Skeletal muscle cell (primary cell): ENCODE data around the gene COBLL1.

ENCODE experiments used
- DNase-seq: peaks from one replicate; pipeline ENCODE4 v3.0.0-alpha.2; 2010; ENCODE audit warnings: low read depth
- H3K4me3 ChIP-seq: 2 replicates; pipeline ENCODE4 v1.5.1; 2011; ENCODE audit warnings: low read depth, mild to moderate bottlenecking, control low read depth, low read length, moderate library complexity

Gene COBLL1

DNA sequence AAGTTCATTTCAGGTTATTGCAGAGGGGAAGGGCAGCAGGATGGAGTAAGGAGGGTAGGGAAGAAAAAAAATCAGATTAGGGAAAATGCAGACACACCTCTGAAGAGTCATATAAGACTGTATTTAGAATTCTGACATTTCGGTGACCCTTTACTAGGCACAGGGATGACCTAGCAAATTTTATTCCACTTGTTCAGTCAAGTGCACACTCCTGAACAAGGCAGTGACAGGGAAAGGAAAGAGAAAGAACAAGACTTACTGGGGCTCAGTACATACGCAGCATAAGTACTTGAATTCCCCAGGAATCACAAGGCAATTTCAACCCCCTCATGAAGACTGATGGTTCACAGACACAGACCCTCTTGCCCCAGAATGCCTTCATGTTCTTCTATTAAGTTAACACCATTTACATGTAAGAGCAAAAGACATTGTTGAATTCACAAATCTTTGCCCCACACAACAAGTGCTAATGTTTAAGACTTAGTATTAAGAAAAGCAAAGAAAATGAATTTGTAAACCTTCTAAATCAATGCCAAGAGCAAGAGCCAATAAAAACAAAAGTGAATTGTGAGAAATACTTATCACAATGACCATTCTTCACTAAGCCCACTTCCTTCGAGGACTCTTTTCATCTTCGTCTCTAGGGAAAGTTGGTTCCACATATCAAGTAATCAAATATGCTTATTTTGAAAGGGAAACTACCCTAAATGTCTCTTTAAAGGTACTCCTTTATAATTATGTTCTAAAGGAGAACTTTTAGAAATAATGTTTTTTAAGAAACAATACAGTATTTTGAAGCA, 47.0 kb downstream of the COBLL1 start:
- DNase-seq, result no peak
- H3K4me3 ChIP-seq, result no peak overlapping the region

- no peak for DNase-seq
- no peak overlapping the region for H3K4me3 ChIP-seq
Observed at GRCh38 chr2:164794016-164794415, 47.6 kb downstream of the COBLL1 start.

DNA sequence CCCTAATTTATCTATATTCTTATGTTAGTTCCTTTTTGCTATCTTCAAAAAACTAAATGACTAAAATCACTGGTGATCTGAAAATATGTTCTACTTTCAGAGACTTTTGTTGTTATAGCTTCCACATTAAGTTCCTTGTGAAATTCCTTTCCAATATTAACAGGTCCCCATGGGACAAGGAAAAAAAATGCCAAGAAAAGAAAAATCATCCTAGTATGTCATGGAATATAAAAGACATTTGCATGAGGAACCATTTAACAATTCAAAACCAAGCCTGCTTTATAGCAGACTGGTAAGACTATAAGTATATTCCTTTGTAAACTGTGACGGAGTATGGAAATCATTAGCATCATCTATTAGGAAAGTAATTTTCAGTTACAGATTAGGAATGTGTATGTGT, 48.1 kb downstream of the COBLL1 start:
- no peak overlapping the region for H3K4me3 ChIP-seq
- DNase-seq, result no peak

- no peak for DNase-seq
- H3K4me3 ChIP-seq, result no peak overlapping the region
Observed at GRCh38 chr2:164792316-164793170, 49.1 kb downstream of the COBLL1 start.

DNA sequence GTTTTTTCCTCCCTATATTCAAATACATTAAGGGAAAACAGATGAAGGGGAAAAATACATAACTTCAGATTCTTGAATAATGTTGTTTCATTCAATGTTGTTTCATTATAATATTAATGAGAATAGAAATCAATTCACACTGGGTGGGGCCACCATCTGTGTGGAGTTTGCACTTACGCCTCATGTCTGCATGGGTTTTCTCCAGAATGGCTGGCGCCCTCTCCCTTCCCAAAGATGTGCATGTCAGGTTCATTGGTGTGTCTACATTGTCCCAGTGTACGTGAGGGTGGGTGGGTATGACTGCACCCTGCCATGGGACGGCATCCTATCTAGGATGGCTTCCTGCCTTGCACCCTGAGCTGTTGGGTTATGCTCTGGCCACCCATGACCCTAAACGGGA, 51.7 kb downstream of the COBLL1 start:
- DNase-seq, result no peak
- H3K4me3 ChIP-seq, result no peak overlapping the region

- no peak for DNase-seq
Observed at GRCh38 chr2:164786787-164787186, 54.8 kb downstream of the COBLL1 start.

DNA sequence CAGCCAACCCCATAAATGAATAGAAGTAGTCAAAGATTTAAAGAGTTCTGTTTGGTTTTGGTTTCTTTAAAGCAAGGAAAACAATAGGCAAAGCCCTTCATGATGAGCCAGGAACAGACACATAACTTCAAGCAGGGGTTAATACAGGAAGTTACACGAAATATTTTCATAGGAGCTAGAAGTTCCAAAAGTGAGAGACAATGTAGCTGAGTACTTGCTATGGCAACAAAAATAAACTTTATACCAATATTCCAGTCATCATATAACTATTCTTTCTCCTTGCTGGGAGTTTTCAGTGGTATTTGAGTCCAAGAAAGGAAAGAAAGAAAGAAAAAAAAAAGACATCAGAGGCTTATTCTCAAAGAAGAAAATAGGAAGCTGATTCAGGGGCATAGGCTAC, 56.2 kb downstream of the COBLL1 start:
- DNase-seq, result no peak

More at GRCh38 chr2:164786787-164787186, 54.8 kb downstream of the COBLL1 start:
- H3K4me3 ChIP-seq, result no peak overlapping the region

DNA sequence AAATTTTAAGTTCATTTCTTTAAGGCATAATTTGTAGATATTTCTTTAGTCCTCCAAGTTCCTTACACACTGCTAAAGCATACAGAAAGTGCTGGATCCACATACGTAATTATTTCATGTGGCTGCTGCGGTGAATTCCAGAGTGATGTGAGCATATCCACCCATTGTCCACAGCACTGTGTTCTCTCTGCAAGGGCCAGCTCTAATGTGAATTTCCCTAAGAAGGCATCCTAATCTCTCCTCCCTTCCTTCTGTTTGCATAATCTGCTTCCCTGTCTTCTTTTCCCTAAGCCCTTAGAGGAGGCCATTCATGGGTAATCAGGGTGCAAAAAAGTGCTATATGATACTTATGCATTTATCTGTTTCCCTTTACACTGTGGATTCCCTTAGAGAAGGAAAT, 57.2 kb downstream of the COBLL1 start:
- no peak for DNase-seq
- H3K4me3 ChIP-seq, result no peak overlapping the region

More for the DNA sequence above, 56.2 kb downstream of the COBLL1 start:
- no peak overlapping the region for H3K4me3 ChIP-seq

GRCh38 chr2:164782323-164782722, 59.3 kb downstream of the COBLL1 start:
- peak; percentile 74 for DNase-seq
- H3K4me3 ChIP-seq, result no peak overlapping the region

DNA sequence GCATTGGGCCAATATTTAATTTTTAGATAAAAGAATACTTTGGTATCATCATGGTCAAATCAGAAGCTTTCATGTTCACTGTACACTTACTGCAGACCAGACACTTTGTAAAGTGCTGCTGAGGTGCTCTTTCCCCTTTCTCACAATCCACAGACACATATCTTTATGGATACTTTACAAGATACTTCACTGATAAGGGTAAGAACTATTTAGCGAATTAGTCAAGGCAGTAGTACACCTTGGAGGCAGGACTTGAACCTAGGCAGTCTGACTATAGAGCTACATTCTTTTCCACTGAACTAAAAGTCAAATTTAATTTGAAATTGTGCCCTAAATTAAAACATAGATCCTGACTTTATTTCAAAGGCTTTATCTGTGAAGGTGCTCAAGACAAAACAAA, 60.2 kb downstream of the COBLL1 start:
- H3K4me3 ChIP-seq, result no peak overlapping the region
- no peak for DNase-seq

DNA sequence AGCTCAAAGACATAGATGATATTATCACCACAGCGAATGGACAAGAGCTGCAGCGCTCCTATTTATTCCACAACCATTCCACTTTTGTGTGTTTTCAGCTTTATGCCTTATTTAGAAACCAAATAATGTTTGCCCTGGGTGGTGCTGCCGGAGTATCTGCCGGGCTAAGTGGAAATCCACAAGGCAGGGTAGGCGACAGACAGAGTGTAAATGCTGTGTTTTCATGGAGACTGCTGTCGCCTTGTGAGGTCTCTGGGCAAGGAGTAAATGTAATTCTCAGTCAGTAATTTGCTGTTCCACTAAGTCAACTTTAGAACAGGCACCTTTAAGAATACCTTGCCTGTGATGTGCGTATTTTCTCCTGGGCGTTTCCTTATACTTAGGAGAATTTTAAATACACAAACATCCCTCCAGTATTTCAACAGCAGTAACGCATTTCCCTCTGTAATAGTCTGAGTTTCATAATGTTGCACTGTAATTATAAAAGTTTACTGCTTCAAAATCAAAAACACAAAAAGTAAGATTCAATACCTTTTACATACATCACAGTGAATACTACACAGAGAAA, 60.9 kb downstream of the COBLL1 start:
- no peak for DNase-seq
- H3K4me3 ChIP-seq, result no peak overlapping the region

DNA sequence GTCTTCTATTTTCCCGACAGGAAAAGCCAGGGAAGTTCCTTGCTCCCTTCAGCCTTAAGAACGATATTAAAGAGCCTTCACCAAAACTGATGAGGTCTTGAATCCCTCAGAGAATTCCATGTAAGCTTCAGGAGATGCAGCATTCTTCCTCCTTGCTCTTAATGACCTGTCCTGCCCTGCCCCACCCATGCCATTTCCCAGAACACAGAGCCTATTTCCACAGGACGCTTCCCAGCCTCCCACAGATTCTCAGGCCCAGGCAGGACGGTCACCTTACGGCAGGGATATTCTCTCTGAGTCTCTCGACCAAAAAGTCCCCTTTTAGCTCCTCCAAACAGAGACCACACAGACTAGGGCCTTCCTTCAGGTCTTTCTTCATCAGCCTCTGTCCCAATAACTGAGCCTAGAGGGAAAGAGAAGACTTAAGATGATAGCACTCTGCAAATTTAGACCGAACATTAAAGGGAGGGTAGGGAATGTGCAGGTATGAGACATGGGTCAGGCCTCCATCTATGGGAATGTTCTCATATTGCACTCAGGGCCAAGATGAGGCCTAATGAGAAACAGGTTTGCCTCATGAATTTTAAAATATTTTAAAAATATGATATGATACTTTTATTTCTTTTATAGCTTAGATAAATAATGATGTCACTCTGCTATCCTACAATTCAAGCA, 62.1 kb downstream of the COBLL1 start:
- no peak overlapping the region for H3K4me3 ChIP-seq
- DNase-seq, result no peak

DNA sequence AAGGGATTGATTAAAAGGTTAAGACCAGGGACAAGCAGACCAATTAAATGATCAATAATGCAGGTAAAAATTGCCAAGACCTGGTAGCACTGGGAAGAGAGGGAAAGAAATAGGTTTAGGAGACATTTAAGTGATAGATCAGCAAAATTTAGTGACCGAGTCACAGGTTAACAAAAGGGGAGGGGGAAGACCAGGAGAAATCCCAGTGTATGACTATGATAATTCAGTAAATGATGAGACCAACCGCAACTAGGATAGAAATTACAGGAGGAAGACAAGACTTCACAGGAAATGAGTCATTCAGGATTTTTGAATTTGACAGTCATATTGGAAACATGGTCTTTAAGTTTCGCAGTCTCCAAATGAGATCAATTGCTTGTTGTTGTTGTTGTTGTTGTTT, 62.9 kb downstream of the COBLL1 start:
- DNase-seq, result no peak

DNA sequence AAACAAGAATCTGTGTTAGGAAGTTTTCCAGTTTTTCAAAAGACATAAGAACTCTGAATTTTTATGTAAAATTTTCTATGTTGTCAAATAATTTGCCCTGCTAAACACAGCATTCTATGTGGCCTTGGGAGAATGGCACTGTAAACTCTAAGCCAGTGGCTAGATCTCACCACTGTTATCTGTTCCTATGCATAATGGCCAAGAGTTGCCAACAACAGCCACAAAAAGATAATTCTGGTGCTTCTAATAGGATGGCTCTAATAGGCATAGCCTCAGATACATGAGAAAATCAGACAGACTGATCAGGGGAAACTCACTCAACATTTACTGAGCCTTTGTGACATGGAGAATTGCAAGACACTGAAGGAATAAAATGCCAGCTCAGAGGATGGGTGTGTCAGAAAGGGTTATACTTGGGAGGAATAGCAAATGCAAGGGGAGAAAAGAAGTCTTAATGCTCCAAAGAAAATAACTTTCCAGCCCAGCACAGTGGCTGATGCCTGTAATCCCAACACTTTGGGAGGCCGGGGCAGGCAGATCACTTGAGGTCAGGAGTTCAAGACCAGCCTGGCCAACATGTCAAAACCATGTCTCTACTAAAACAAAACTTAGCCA, 63.7 kb downstream of the COBLL1 start:
- H3K4me3 ChIP-seq, result no peak overlapping the region
- no peak for DNase-seq

More for the DNA sequence above, 62.9 kb downstream of the COBLL1 start:
- no peak overlapping the region for H3K4me3 ChIP-seq

- no peak overlapping the region for H3K4me3 ChIP-seq
- DNase-seq, result no peak
Observed at GRCh38 chr2:164773635-164774034, 68.0 kb downstream of the COBLL1 start.

DNA sequence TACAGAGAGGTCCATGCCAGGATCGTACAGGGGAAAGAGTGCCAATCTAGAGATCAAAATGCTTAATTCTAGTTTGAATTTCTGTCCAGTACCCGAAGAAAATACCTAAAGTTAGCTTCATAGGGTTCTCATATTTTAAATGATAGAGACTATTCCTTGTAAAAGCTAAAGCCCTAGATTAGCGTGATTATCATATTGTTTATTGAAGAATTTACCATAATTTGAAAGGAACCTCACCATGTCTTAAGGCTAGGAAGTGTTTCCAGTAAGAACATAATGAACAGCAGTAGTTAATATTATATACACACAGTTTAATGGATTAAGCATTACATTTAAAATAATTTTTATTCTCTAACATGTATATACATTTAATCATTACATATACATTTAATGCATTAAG, 68.5 kb downstream of the COBLL1 start:
- no peak overlapping the region for H3K4me3 ChIP-seq
- no peak for DNase-seq

DNA sequence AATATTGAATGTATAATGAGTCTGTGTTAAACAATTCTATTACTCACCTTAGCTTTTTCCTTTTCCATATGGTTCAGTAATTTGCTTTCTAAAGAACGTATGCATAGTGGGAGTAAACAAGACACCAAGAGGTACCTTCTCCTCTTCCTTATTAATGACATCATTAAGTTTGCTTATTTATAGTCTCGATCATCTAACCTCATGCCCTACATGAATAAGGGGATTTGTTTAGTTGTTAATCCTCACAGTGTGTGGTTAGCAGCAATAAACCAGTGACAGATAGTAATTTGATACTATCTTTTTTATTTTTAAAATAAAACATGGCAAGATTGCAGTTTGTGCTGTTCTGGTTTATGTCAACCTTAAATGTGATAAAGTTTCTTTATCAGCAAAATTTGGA, 69.7 kb downstream of the COBLL1 start:
- DNase-seq, result no peak

DNA sequence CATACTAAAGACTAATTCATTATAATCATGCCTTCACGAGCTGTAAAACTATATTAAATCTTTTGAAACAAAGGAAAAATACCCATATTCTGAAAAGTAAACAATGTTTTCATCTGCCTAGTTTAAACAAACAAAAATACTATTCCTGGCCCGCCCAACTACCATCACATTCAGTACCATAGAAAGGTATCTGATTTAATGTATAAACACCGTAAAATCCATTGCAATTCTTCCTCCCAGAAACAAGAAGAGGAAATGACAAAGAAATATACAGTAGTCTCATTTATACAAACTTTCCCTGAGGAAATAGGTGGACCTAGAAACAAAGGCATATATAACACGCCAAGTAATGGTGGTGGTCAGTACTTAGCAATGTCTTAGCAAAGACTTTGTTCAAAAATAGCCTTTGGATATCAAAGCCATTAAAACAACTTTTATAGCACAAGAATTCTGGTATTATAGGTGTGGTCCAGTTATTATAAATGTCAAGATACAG, 71.2 kb downstream of the COBLL1 start:
- no peak overlapping the region for H3K4me3 ChIP-seq
- DNase-seq, result no peak

More for the DNA sequence above, 69.7 kb downstream of the COBLL1 start:
- no peak overlapping the region for H3K4me3 ChIP-seq

DNA sequence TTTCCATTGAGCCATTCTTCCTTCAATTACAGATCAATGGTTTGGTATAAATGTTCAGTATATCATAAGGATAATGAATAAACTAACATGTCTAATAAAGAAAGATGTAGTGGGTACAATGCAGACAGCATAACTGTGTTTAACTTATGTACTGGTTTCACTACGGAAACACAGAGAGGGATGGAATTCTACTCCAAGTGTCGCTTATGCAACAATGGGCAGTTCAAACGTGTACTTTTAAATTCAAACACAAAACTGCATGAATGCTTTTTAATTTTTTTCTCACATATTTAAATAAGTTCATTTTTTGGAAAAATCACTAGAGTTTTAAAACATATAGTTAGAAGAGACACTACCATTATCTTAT, 74.7 kb downstream of the COBLL1 start:
- H3K4me3 ChIP-seq, result no peak overlapping the region
- DNase-seq, result no peak
